OCI-LY7 (cell line): ENCODE results near the gene BAHCC1. TPM values are rescaled to one million over a fixed set of nuclear protein-coding genes. Genes with fewer than 3 reads are reported as not detected.

Experiments used
- BruUV-seq: library from RNA; stranded (reverse); fragments of 400-500 nt; replicated peaks from 2 replicates; lab custom pipeline; 2021; lab: Mats Ljungman, UMichigan
- CTCF ChIA-PET: fragments of 300-600 bp; sonication (Branson Sonifier 250); formaldehyde crosslinking; loops from one replicate; lab custom pipeline; 2022; ENCODE audit warnings: antibody characterized with exemption; ENCODE audit not compliant: unreplicated experiment; lab: Charles Lee
- POLR2A ChIA-PET: fragments of 300-600 bp; sonication (Branson Sonifier 250); formaldehyde crosslinking; loops from one replicate; lab custom pipeline; 2022; ENCODE audit warnings: antibody characterized with exemption; lab: Charles Lee
- DNase-seq: peaks from one replicate; pipeline ENCODE4 v3.0.0-alpha.2; 2015; ENCODE audit warnings: low spot score
- H2AFZ ChIP-seq: fragments of 200-600 bp; sonication (generic), shearing (Covaris generic); 2 replicates; pipeline ENCODE4 v1.6.1; 2014; ENCODE audit warnings: mild to moderate bottlenecking, antibody characterized with exemption, low read length, moderate library complexity
- H3K27ac ChIP-seq: fragments of 200-600 bp; sonication (generic); 2 replicates; pipeline ENCODE4 v1.5.1; 2014; ENCODE audit warnings: mixed run types, low read depth, mild to moderate bottlenecking, moderate library complexity, low read length, inconsistent platforms; ENCODE audit not compliant: poor library complexity, severe bottlenecking
- H3K36me3 ChIP-seq: fragments of 200-600 bp; sonication (generic); 2 replicates; pipeline ENCODE4 v1.6.1; 2014; ENCODE audit warnings: mild to moderate bottlenecking, antibody characterized with exemption, low read length, moderate library complexity, mixed read lengths; ENCODE audit not compliant: insufficient read depth
- H3K4me1 ChIP-seq: fragments of 200-600 bp; sonication (generic); 2 replicates; pipeline ENCODE4 v1.5.1; 2014; ENCODE audit warnings: mild to moderate bottlenecking, low read length; ENCODE audit not compliant: insufficient read depth, poor library complexity, severe bottlenecking
- H3K4me2 ChIP-seq: fragments of 200-600 bp; sonication (generic); 2 replicates; pipeline ENCODE4 v1.6.1; 2014; ENCODE audit warnings: mild to moderate bottlenecking, low read length
- H3K4me3 ChIP-seq: fragments of 200-600 bp; sonication (generic); 2 replicates; pipeline ENCODE4 v1.5.1; 2014; ENCODE audit warnings: mild to moderate bottlenecking, low read depth, low read length; ENCODE audit not compliant: poor library complexity, severe bottlenecking
- H3K79me2 ChIP-seq: fragments of 200-600 bp; sonication (generic); 2 replicates; pipeline ENCODE4 v1.6.1; 2016; ENCODE audit warnings: low read depth, mild to moderate bottlenecking, low read length, moderate library complexity, mixed read lengths; ENCODE audit not compliant: insufficient read depth
- H3K9me2 ChIP-seq: fragments of 200-600 bp; sonication (generic); 2 replicates; pipeline ENCODE4 v1.6.1; 2016; ENCODE audit warnings: mild to moderate bottlenecking, low read length, mixed read lengths; ENCODE audit not compliant: insufficient read depth
- H3K9me3 ChIP-seq: fragments of 200-600 bp; sonication (generic); 2 replicates; pipeline ENCODE4 v1.6.1; 2014; ENCODE audit warnings: mild to moderate bottlenecking, mixed run types, low read length, mixed read lengths
- H4K20me1 ChIP-seq: fragments of 200-600 bp; sonication (generic); 2 replicates; pipeline ENCODE4 v1.6.1; 2014; ENCODE audit warnings: mild to moderate bottlenecking, antibody characterized with exemption, low read length, moderate library complexity, mixed read lengths; ENCODE audit not compliant: insufficient read depth
- EZH2phosphoT487 ChIP-seq: fragments of 200-600 bp; sonication (generic); IDR thresholded peaks from 2 replicates; pipeline ENCODE4 v1.6.1; 2018; ENCODE audit warnings: low read depth, borderline replicate concordance, mild to moderate bottlenecking, mixed run types, antibody characterized with exemption, low read length, moderate library complexity, mixed read lengths
- intact Hi-C: fragments of 100-400 bp; cut with micrococcal nuclease; formaldehyde crosslinking; loops from one replicate; pipeline ENCODE4 v1.10.0; 2022; ENCODE audit not compliant: unreplicated experiment
- total RNA-seq, 2 experiments: library from RNA; depleted of rRNA in 1 of 2; stranded (reverse); fragments of >200 nt in 1 of 2; shearing (Covaris generic) in 1 of 2; gene quantifications; 2 replicates each; pipeline ENCODE4 v1.2.3, GENCODE V29; 2014 to 2022
- TF ChIP-seq, protein P1 (sequence below): fragments of 200-600 bp; sonication (generic); conservative IDR thresholded peaks from 2 replicates; pipeline ENCODE4 v1.5.1; 2014; ENCODE audit warnings: mild to moderate bottlenecking, antibody characterized with exemption, low read length, moderate library complexity, mixed read lengths

BAHCC1 gene
- total RNA-seq, 2 experiments from 2014 or later = 5.2 to 5.5 TPM

DNA sequence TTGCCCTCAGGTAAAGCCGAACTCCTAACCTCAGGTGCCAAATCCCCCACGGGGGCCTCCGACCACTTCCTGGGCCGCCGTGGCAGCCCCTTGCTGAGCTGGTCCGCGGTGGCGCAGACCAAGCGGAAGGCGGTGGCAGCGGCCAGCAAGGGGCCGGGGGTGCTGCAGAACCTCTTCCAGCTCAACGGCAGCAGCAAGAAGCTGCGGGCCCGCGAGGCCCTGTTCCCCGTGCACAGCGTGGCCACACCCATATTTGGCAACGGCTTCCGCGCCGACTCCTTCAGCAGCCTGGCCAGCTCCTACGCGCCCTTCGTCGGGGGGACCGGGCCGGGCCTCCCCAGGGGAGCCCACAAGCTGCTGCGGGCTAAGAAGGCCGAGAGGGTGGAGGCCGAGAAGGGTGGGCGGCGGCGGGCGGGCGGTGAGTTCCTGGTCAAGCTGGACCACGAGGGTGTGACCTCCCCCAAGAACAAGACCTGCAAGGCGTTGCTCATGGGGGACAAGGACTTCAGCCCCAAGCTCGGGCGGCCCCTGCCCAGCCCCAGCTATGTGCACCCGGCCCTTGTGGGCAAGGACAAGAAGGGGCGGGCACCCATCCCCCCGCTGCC is 65.7 kb downstream of the BAHCC1 start:
- no peaks in the 10 kb centered on the region for H3K36me3 ChIP-seq
- BruUV-seq = no TSS peak
- no peaks in the 10 kb centered on the region for H3K9me2 ChIP-seq
- no peak for TF ChIP-seq EZH2phosphoT487
- TF ChIP-seq, protein P1, sequence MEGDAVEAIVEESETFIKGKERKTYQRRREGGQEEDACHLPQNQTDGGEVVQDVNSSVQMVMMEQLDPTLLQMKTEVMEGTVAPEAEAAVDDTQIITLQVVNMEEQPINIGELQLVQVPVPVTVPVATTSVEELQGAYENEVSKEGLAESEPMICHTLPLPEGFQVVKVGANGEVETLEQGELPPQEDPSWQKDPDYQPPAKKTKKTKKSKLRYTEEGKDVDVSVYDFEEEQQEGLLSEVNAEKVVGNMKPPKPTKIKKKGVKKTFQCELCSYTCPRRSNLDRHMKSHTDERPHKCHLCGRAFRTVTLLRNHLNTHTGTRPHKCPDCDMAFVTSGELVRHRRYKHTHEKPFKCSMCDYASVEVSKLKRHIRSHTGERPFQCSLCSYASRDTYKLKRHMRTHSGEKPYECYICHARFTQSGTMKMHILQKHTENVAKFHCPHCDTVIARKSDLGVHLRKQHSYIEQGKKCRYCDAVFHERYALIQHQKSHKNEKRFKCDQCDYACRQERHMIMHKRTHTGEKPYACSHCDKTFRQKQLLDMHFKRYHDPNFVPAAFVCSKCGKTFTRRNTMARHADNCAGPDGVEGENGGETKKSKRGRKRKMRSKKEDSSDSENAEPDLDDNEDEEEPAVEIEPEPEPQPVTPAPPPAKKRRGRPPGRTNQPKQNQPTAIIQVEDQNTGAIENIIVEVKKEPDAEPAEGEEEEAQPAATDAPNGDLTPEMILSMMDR = no peak
- H3K9me3 ChIP-seq = no peaks in the 10 kb centered on the region
- DNase-seq = no peak
- intact Hi-C loops = no loop called here
- CTCF ChIA-PET = no interaction called here
- H3K79me2 ChIP-seq = no peaks in the 10 kb centered on the region
- no peaks in the 10 kb centered on the region for H4K20me1 ChIP-seq
- H3K4me2 ChIP-seq = no peak overlapping the region
- H3K27ac ChIP-seq = no peak overlapping the region
- POLR2A ChIA-PET = no interaction called here
- no peak overlapping the region for H3K4me3 ChIP-seq
- no peak overlapping the region for H2AFZ ChIP-seq
- peaks cover 13% of the 10 kb centered on the region for H3K4me1 ChIP-seq

DNA sequence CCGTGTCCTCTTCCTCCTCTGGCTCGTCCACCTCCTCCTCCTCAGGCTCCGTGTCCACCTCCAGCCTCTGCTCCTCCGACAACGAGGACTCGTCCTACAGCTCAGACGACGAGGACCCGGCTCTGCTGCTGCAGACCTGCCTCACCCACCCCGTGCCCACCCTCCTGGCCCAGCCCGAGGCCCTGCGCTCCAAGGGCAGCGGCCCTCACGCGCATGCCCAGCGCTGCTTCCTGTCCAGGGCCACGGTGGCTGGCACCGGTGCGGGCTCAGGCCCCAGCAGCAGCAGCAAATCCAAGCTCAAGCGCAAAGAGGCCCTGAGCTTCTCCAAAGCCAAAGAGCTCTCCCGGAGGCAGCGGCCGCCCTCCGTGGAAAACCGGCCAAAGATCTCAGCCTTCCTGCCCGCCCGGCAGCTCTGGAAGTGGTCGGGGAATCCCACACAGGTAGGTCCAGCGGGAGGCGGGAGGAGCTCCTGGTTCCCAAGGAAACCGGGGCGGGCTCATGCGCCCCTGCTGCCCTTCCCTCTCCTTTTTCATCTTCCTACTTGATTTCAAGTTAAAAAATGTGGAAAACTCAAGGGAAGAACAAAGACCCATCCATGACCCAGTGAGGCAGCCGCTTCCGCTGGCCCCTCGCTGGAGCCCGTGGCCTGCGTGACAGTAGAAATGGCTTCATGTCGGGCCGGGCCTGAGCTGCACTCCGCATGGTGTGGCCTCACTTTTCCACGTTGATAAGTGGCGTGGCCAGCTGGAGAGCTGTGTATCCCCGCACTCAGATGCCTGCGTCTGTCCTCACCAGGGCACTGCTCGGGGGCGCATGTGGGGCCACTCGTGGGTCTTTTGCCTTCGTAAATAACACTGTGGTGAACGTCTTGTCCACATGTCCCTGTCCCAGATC is 66.6 kb downstream of the BAHCC1 start:
- Histone ChIP-seq H3K4me3 (no peak overlapping the region), H3K79me2 (no peaks in the 10 kb centered on the region), H3K36me3 (no peaks in the 10 kb centered on the region), H4K20me1 (no peaks in the 10 kb centered on the region), H3K27ac (no peak overlapping the region), H3K9me2 (no peaks in the 10 kb centered on the region), H3K4me1 (peaks cover 6% of the 10 kb centered on the region), H3K9me3 (no peaks in the 10 kb centered on the region), H2AFZ (no peak overlapping the region), H3K4me2 (no peak overlapping the region)
- intact Hi-C loops = no loop called here
- CTCF ChIA-PET = no interaction called here
- TF ChIP-seq, protein P1 = no peak
- TF ChIP-seq EZH2phosphoT487 = no peak
- no peak for DNase-seq
- POLR2A ChIA-PET = no interaction called here
- BruUV-seq = no TSS peak
